NCI-H345 treated with DMSO at 0.1 percent for 48 hours (cell line): ENCODE data around the gene ARPC4.
A peak's percentile ranks its signal among the peaks of the same experiment; 100 is the strongest.

ENCODE experiments used
- DNase-seq: peaks from one replicate; lab custom pipeline; 2025; ENCODE audit not compliant: unreplicated experiment; lab: John Stamatoyannopoulos, UW

Gene ARPC4

DNA sequence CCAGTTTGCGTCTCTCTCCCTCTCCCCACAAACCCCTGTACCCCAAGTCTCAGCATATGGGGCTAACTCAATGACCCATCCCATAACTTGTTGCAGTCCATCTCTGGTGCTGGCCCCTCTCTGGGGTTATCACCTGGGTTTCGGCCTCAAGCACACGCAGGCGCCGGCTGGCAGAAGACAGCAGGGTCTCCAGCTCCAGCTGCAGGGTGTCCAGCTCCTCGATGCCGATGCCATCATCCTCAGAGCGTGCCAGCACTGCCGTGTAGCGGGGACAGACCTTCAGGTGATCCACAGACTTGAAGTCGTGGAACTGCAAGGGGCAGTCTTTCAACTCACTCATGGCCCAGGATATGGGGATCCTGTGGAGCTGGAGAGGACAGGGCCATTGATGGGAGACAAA, 1.8 kb upstream of the ARPC4 start:
- no peak for DNase-seq

DNA sequence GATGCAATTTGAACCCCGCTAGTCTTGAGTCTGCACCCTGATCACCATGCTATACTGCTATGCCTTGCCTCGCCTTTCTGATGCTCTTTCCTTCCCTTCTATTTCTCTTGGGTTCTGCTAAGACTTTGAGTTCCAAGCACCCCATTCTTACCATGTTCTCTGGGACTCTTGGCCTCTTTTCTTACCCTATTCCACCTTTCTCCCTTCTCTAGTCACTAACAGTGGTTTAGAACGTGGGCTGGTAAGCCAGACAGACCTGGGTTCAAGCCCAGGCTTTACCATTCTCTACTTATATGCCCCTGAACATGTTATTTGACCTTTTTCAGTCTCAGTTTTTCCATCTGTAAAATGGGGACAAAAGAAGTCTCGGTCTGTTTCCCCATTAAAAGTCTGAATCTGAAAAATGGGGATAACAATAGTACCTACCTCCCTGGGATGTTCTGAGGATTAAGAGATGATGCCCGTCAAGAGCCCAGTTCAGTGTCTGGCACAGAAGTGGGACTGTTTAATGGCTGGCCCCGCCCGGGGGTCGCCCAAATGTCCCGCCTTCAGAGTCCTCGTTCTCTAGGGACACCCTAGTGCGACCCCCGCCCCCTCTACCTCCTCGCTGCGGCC, 985 bp upstream of the ARPC4 start:
- DNase-seq: no peak

DNA sequence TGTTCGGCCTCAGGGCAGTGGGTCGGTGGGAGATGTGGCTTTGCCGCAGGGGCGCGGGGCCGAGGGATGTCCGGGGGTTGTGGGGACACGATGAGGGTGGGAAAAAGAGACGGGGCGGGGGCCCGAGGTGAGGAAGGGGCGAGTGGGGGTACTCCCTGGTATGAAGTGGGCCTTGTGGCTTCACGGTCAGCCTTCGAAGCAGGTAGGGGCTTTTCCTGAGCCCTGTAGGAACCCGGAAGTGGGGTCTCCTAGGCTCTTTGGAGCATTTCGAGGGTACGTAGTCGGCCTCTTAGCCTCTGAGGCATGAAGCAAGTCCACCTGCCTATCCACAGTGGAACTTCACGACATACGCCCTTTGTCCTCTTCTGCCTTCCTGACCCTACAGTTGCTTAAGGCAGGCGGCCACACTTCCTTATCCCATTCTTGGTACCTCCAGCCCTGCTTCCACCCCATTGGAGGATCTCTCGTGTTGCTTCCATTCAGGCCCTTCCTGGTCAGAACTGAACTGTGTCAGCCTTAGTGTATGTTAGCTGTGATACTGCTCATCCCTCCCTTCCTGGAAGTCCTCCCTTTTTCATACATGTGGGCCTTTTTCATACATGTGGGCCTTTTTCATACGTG, 389 bp downstream of the ARPC4 start:
- no peak for DNase-seq

DNA sequence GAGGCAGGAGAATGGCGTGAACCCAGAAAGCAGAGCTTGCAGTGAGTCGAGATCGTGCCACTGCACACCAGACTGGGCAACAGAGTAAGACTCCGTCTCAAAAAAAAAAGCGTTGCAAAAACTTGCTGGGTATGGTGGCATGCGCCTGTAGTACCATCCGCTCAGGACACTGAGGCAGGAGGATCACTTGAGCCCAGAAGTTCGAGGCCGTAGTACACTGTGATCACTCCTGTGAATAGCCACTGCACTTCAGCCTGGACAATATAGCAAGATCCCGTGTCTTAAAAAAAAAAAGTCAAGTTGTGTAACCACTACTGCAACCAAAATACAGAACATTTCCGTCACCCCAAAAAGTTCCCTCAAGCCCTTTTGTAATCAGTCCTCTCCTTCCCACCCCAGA, 1.5 kb downstream of the ARPC4 start:
- no peak for DNase-seq

DNA sequence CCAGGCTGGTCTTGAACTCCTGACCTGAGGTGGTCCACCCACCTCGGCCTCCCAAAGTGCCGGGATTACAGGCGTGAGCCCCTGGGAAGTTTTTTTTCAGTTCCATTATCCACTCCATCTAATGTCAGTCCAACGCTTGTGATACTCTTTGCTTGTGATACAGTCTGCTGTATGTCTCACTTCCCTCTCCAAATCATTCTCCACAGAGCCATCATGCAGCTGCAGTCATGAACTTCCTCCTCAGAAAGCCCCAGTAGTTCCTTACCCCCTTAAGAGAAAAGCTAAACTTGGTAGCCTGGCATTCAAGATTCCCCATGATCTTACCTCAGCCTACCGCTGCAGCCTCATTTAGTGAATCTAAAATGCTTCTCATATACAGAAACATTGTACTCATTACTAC, 2.3 kb downstream of the ARPC4 start:
- no peak for DNase-seq

DNA sequence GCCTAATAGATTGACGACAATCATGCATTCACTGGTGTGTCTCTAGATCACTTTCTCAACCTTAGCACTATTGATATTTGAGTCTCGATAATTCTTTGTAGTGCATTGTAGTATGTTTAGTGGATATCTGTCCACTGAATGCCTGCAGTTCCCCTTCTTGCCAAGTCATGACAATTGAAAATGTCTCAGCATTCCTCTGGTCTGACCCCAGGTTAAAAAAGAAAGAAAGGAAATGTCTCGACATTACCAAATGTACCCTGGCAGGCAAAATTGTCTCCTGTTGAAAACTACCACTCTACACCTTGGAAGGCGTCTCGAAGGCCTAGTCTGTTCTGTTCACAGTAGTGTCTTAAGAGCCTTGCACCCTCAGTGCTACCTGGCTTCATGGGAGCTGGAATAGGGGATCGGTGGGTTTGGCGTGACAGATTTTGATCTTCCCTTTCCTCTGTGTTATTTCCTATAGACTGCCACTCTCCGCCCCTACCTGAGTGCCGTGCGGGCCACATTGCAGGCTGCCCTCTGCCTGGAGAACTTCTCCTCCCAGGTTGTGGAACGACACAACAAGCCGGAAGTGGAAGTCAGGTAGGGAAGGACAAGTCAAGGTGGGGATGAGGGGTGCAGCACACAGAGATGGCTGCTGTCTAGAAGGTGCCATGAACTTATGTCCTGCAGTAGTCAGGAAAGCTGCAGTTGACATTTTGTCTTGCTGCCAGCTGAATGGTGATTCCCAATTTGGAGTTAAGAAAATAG, 4.5 kb downstream of the ARPC4 start:
- no peak for DNase-seq

DNA sequence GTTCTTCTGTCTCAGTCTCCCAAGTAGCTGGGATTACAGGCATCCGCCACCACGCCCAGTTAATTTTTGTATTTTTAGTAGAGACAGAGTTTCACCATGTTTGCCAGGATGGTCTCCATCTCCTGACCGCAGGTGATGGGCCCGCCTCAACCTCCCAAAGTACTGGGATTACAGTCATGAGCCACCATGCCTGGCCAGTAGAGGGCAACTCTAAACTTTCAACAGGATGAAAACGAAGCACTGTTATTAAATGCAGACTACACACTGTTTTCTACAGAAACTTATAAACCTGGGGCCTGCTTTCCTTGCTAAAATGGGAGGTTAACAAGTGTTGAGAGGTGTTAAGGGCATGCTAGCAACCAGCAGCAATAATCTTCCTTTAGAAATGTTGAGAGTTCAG, 7.6 kb downstream of the ARPC4 start:
- DNase-seq: no peak

DNA sequence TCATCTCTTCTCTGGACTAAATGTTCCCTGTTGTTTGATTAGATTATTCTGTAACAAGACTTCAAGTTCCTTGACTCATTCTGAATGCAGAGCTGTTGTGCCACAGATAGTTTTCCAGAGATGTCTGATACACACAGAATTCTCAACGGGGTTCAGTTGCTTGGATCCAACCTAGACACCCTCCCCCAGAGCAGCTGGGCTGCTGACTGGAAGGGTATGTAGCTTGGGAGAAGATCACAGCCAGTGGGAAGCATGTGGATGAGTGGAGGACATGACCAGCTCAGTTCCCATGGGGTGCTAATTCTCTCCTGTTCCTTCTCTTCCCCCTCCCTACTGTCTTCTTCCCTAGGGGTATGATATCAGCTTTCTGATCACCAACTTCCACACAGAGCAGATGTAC, 10.6 kb downstream of the ARPC4 start:
- no peak for DNase-seq

DNA sequence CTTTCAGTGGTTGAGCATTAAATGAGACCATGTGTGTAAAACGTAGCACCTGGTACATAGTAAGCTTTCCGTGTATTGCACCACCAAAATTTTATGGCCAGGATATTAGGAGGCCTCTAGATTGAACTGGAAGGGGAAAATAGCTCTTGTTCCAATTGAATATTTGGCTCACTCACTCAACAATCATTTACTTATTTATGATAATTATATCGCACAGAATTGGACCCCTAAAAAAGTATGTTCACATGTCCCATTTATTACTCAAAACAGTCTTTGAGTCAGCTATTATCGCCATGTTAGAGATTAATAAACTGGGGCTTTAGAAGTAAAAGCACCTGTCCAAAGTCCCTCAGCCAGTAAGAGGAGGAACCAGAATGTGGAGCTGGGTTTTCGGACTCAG, 12.1 kb downstream of the ARPC4 start:
- no peak for DNase-seq

DNA sequence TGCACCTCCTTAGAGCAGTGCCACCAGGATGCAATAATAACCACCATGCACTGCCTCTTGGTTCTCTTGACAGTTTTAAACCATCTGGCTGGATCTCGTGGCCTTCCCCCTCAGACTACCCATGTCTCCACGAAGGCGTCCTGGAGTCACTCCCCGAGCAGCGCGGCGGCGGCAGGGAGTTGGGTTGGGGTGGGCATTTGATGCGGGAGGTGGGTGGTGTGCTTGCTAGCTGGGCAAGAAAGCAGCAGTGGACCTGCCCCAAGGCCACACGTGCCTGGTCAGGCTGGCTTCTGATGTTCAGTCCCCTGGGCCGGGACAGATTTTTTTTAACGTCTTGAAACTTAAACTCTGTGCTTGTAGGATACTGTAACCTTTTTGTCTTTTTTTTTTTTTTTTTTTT, 13.3 kb downstream of the ARPC4 start:
- DNase-seq: no peak

DNA sequence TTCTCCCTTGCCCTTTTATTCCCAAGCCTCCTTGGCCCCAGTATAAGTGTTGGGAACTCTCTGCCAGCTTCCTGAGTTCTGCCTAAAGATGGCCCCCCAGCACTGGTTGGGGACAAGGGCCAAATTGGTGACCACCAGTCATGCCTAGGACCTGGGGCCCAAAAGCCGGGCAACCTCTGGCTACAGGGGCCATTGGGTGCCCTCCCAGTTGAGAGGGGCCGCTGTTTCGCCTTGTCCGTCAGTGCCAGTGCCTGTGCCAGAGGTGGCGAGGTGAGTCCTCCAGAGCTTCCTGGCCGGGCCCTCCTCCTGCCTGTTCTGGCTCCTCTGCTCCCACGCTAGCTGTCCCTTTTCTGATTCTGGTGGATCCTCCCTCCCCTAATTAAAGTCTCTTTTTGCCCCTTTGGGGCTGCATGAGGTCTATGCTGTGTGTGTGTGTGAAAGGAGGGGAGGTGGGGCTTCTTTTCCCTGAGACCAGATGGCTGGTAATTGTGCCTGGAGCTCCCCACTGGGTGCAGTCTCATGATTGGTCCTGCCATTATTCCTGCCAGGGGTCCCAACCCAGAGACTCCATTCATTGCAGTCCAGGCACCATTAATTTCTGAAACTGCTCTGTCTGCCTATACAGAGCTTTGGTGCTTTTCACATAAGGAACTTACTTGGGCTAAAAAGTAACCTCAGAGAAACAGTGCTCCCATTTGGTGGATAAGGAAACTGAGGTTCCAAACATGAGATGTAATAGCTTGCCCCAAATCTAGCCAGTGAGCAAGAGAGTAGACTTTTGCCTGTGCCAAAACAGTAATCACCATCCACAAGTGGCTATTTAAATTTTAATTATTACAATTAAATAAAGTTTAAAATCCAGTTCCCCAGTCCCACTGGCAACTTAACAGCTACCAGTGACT, 14.1 kb downstream of the ARPC4 start:
- DNase-seq: no peak

DNA sequence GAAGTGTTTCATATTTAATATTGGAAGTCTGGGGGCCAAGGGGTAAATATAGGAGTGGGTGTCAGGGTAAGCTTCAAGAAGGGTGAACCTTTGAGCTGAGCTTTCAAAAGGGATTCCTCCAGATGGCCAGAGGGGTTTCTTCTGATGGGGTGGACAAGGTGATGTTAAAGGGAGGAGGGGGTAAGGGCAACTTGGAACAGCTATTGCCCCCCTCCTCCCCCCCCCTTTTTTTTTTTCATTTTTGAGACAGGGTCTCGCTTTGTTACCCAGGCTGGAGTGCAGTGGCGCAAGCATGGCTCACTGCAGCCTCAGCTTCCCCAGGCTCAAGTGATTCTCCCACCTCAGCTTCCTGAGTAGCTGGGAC, 15.1 kb downstream of the ARPC4 start:
- DNase-seq: no peak

DNA sequence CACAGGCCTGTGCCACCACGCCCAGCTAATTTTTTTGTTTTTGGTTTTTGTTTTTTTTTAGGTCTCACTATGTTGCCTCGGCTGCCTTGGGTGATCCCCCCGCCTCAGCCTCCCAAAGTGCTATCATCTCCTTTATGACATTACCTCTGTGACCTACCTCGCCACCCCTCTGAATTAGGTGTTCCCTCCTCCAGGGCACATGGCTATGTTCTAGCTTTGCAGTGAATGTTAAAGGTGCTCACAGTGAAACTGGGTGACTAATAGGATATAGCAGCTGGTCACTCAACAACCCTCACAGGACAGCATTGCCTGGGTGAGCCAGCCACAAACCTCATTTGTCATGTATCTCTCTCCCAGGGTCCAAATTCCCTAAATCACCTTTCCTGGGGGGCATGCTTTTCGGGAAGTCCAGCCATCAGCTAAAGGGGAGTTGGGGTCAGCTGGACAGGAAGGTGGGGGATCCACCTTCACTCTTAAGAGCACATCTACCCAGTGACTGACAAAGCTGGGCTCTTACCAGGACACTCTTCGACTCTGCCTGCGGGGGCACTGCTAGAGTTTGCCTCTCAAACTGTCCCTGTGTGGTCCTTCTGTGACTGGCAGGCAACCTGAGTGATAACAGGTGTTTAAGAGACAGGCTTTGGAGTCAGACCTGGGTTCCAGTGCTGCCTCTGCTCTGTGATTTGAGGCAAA, 15.6 kb downstream of the ARPC4 start:
- DNase-seq: peak; percentile 31

DNA sequence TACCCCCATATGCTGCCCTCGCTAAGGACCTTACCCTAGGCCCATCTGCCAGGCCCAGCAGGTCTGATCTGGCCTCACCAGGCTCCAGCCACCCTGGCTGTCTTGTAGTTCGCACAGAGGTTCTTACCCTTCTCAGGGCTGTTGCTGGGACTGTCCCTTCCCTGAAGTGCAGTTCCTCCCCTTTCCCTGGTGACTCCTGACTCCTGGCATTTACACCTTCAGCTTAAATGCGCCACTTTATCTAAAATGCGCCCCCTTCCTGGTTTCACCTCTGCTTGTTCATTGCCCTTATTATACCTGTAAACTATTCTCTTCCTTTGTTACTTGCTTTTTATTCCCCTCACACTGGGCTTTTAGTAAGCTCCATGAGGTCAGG, 16.3 kb downstream of the ARPC4 start:
- no peak for DNase-seq

DNA sequence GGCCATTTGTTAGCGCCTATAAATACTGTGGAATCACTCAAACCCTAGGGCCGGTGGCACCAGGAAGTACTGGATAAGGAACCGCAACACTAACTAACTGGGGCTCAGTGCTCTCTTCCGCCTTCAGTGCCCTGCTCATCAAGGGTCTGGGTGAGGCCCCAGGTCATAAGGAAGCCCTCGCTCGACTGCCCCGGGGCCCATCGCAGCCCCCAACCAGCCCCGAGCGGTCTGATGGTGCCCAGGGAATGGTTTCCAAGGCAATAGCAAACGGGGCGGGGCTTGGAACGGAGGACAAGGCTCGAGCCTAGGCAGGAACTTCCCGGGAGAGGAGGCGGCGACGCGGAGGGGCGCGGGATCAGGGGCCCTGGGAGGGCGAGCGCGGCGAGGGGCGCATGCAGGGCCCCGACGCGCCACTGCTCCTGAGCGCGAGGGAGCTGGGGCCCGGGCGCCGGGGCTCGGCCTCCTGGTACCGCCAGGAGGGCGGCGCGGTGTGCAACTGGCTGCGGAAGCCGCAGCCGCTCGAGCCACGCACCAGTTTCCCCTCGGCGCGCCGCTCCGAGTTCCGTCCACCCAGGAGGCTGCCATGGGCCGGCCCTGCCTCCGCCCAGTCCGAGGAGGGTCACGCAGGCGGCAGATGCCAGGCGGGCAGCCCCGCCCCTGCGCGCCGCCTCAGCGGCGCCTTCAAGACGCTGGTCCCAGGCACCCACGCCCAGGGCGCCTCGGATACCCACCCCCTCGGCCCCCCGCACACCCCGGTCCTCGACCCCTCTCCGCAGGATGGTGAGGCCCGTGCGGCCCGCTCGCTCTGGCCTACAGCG, 16.9 kb downstream of the ARPC4 start, which contains the start of gene TTLL3:
TTLL3 (plus strand) TSS at position 648 of the 818 bp plus-strand sequence. CDS start 400 bp downstream, outside the sequence.
- peak; percentile 27 for DNase-seq

DNA sequence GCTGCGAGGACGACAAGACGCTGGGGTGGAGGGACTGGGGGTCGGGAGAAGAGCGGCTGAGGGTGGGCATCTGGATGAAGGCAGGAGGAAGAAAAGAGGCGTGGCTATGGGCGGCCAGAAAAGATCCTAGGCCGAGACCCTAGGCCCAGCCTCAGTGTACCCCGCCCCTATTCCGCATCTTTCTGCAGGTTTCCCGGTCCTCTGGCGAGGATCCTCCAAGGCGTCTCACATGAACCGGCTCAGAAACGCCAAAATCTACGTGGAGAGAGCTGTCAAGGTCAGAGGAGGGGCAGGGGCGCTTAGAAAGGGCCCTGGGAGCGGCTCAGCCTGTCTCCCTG, 17.5 kb downstream of the ARPC4 start:
- no peak for DNase-seq

DNA sequence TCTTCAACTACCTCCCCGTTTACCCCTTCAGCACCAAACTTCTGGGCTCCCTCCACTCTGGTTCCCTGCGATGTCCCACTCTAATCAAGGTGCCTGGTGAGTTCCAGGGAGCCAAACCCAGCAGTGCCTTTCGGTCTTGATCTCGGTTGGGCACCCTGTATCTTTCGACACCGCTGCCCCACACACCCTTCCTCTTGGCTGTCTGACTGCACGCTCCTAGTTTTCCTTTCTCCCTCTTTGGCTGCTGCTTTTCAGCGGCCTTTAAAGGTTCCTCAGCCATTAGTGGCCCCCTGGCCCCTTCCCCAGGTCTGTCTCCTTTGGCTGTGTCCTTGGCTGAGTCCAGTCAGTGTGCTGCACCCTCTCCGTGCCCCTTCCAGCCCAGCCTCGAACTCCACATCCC, 18.0 kb downstream of the ARPC4 start:
- no peak for DNase-seq

DNA sequence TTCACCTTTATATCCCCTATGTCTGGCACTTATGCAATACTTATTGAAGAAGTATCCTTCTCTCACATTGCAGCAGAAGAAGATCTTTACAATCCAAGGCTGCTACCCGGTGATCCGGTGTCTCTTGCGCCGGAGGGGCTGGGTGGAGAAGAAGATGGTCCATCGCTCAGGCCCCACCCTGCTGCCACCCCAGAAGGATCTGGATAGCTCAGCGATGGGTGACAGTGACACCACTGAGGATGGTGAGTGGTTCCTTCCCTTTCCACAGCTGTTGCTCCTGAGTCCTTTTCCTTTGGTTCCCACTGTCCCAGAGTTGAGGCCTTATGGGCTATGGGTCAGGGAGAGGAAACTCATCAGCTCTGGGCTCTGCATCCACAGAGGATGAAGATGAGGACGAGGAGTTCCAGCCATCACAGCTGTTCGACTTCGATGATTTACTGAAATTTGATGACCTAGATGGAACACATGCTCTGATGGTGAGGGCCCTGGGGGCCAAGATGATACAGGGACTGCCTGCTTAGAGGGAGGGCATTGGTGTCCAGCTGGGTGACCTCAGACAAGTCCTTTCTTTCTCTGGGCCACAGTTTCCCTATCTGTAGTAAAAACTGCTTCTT, 20.1 kb downstream of the ARPC4 start:
- no peak for DNase-seq

DNA sequence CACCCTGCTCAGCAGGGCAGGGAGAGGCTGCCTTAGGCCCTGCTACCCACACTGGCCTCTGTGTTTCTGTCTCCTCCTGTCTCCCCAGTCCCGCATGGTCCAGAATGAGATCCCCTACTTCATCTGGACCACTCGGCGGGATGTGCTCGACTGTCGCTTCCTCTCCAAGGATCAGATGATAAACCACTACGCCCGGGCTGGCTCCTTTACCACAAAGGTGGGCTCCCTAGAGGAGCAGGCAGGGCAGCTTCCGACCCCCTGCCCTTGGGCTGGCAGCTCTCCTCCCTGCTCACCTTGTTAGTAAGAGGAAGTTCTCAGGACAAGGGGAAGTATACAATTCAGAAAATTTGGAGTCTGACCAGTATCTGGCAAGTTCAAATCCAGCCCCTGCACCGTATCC, 23.1 kb downstream of the ARPC4 start:
- no peak for DNase-seq

DNA sequence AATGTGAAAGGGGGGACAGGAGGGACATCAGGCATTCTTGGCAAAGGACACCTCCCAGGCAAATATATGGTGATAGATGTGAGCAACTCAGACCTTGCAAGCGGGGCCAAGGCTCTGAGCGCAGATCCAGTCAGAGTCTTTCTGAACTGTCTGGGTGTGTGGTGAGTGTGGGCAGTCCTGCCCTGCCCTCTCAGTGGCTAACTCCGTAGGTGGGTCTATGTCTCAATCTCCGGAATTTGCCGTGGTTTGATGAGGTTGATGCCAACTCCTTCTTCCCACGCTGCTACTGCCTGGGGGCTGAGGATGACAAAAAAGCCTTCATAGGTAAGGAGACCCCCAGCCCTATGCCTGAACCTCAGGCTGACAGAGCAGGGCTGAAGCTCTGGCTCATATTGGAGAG, 24.6 kb downstream of the ARPC4 start:
- no peak for DNase-seq
